NCI-H82 (cell line): ENCODE data around the gene TIMMDC1.
"Not testable (repeated sequence)": the region's sequence is repeated elsewhere in the genome, so short reads cannot be mapped to it uniquely, and the experiment has no call there.

Experiments used
- DNase-seq: peaks from one replicate; lab custom pipeline; 2025; lab: John Stamatoyannopoulos, UW

TIMMDC1 gene

GRCh38 chr3:119557192-119557876 lies 59.0 kb downstream of the TIMMDC1 start:
- DNase-seq: no peak

GRCh38 chr3:119557877-119558269 lies 59.5 kb downstream of the TIMMDC1 start:
- DNase-seq: no peak

DNA sequence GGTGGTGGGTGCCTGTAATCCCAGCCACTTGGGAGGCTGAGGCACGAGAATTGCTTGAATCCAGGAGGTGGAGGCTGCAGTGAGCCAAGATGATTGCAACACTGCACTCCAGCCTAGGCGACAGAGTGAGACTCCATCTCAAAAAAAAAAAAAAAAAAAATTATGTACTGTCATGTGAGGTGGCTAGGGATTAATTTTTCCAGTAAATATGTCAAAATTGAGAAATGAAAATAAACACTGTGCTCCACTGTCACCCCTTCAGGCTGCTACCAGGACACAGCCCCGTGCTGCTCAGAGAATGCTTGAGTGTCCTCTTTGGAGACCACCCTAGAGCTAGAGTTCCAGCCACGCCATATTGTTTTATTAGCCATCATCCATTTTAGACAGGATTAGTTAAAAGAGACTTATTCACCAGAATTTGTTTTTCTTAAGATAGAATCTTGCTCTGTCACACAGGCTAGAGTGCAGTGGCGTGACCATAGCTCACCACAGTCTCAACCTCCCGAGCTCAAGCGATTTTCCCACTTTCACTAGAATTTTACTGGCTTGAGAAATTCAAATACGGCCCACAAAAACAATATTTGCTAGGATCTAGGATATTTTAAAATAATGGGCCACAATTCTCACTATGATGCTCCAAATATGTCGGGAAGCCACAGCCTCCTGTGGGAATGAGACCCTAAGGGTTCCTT lies 60.4 kb downstream of the TIMMDC1 start:
- DNase-seq: no peak

GRCh38 chr3:119559441-119559963 lies 61.2 kb downstream of the TIMMDC1 start, which contains the start of gene CD80:
TSS of gene CD80 (minus strand) at chr3:119559614. CDS start at chr3:119557728, 1,886 bp downstream.
- DNase-seq: peak; percentile 69

- no peak for DNase-seq
Observed at GRCh38 chr3:119560160-119560559, 61.8 kb downstream of the TIMMDC1 start.

DNA sequence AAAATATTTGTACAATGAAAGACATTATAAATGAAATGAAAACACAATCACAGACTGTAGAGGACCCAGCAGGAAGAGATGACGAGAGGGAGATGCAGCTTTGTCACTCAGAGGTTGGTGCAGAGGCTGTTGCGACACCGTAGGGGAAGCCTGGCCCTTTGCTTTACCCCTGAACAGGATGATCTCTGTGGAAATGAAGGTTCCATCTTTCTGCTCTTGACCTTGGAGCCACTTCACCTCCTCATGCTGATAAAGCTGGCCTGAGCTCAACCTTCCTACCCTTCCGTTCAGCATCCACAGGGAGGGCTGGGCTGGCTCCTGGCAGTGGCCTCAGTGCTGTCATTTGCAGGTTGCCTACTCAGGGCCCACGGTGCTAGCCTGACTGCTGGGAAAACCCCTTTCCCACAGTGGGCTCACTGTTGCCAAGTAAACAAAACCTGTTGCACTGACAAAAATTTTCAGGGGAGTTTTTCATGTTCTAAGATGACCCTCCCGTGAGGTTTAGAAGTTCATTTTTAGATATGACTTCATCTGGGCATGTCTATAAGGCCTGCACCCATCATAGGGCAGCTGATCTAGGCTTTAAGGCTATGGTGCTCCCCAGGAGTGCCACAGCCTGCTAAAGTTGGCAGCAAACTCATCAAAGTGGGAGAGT lies 64.1 kb downstream of the TIMMDC1 start:
- no peak for DNase-seq

GRCh38 chr3:119563334-119563733 lies 65.0 kb downstream of the TIMMDC1 start:
- DNase-seq: not testable (repeated sequence)

GRCh38 chr3:119569156-119569555 lies 70.8 kb downstream of the TIMMDC1 start:
- DNase-seq: no peak

- no peak for DNase-seq
Observed at GRCh38 chr3:119570229-119570628, 71.9 kb downstream of the TIMMDC1 start.

DNA sequence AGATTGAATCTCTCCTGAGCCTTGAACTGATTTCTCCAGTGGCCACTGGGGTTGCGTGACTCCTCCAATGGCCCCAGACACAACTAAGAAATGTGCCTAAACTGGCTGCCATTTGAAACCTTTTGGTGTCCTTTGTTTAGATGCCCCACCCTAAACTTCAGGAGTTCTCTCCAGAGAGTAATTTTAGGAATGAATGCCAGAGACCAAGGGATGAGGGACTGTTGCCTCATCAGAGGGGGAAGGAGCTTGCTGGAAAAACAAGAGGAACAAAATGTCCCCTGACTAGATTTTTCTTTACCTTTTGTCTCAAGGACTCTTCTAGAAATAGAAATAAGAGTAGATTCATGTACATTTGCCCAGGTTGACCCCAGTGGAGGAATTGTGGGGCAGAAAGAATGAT lies 72.9 kb downstream of the TIMMDC1 start:
- no peak for DNase-seq

- no peak for DNase-seq
Observed at GRCh38 chr3:119571688-119572087, 73.3 kb downstream of the TIMMDC1 start.
